ENCODE data around the gene WDFY1. TPM values are rescaled to one million over a fixed set of nuclear protein-coding genes. Genes with fewer than 3 reads are reported as not detected.

The WDFY1 gene
- total RNA-seq, 1 donor from 2014 or later = 177 TPM

GRCh38 chr2:223865124-223865523 is 80.0 kb downstream of the WDFY1 start:
- Mint-ChIP-seq H3K9me3 (no peaks in the 10 kb centered on the region), H3K27ac (no peak overlapping the region), H3K27me3 (ENCODE audit: insufficient read depth, low read depth) (peaks cover 4% of the 10 kb centered on the region), H3K4me1 (no peaks in the 10 kb centered on the region), H3K4me3 (no peak overlapping the region), H3K36me3 (peaks cover 2% of the 10 kb centered on the region)
- Histone ChIP-seq H3K4me2 (no peak overlapping the region), H3K4me1 (no peaks in the 10 kb centered on the region), H3K9ac (no peak overlapping the region), H3K9me3 (ENCODE audit: low read depth) (no peaks in the 10 kb centered on the region), H3K36me3 (no peaks in the 10 kb centered on the region), H3K4me3 (no peak overlapping the region), H2AFZ (replicated peaks) (no peak overlapping the region), H3K27me3 (no peaks in the 10 kb centered on the region), H3K27ac (no peak overlapping the region), H3K79me2 (ENCODE audit: low read depth) (no peaks in the 10 kb centered on the region), H4K20me1 (ENCODE audit: low read depth) (no peaks in the 10 kb centered on the region), H3F3A (ENCODE audit: low read depth) (no peaks in the 10 kb centered on the region)
- no peak for DNase-seq (ENCODE audit: low spot score)
- TF ChIP-seq CTCF (IDR thresholded peaks at IDR 0.05) (no peak), EZH2 (IDR thresholded peaks at IDR 0.05) (no peak), EZH2phosphoT487 (IDR thresholded peaks at IDR 0.05) (no peak)

- Mint-ChIP-seq H3K27ac (no peak overlapping the region), H3K4me1 (peaks cover 5% of the 10 kb centered on the region)
Measured at GRCh38 chr2:223863491-223863890, 81.6 kb downstream of the WDFY1 start.

GRCh38 chr2:223860809-223861738 is 84.1 kb downstream of the WDFY1 start:
- Histone ChIP-seq H3F3A (ENCODE audit: low read depth) (no peaks in the 10 kb centered on the region), H3K9ac (no peak overlapping the region), H3K36me3 (no peaks in the 10 kb centered on the region), H3K27ac (no peak overlapping the region), H3K4me1 (peaks cover 5% of the 10 kb centered on the region), H3K4me2 (no peak overlapping the region), H3K27me3 (no peaks in the 10 kb centered on the region), H3K4me3 (no peak overlapping the region), H3K79me2 (ENCODE audit: low read depth) (no peaks in the 10 kb centered on the region), H2AFZ (replicated peaks) (no peak overlapping the region), H3K9me3 (ENCODE audit: low read depth) (no peaks in the 10 kb centered on the region), H4K20me1 (ENCODE audit: low read depth) (no peaks in the 10 kb centered on the region)
- Mint-ChIP-seq H3K27me3 (ENCODE audit: insufficient read depth, low read depth) (peaks cover 2% of the 10 kb centered on the region), H3K9me3 (no peaks in the 10 kb centered on the region), H3K4me1 (peaks cover 5% of the 10 kb centered on the region), H3K4me3 (no peak overlapping the region), H3K36me3 (no peaks in the 10 kb centered on the region), H3K27ac (no peak overlapping the region)
- TF ChIP-seq EZH2 (IDR thresholded peaks at IDR 0.05) (no peak), EZH2phosphoT487 (IDR thresholded peaks at IDR 0.05) (no peak), CTCF (IDR thresholded peaks at IDR 0.05) (no peak)
- DNase-seq (ENCODE audit: low spot score) = no peak

More at GRCh38 chr2:223863491-223863890, 81.6 kb downstream of the WDFY1 start:
- Mint-ChIP-seq H3K9me3 (no peaks in the 10 kb centered on the region), H3K4me3 (no peak overlapping the region), H3K36me3 (no peaks in the 10 kb centered on the region), H3K27me3 (ENCODE audit: insufficient read depth, low read depth) (peaks cover 6% of the 10 kb centered on the region)
- H2AFZ ChIP-seq (replicated peaks) = no peak overlapping the region
- H3K4me3 ChIP-seq = no peak overlapping the region
- no peaks in the 10 kb centered on the region for H3K36me3 ChIP-seq
- no peak for DNase-seq (ENCODE audit: low spot score)
- H3K9ac ChIP-seq = no peak overlapping the region
- no peaks in the 10 kb centered on the region for H3K9me3 ChIP-seq (ENCODE audit: low read depth)
- H3K4me1 ChIP-seq = peaks cover 5% of the 10 kb centered on the region
- no peak overlapping the region for H3K4me2 ChIP-seq
- TF ChIP-seq EZH2phosphoT487 (IDR thresholded peaks at IDR 0.05) = no peak
- no peaks in the 10 kb centered on the region for H3K79me2 ChIP-seq (ENCODE audit: low read depth)
- H3K27ac ChIP-seq = no peak overlapping the region
- H3F3A ChIP-seq (ENCODE audit: low read depth) = no peaks in the 10 kb centered on the region
- H4K20me1 ChIP-seq (ENCODE audit: low read depth) = no peaks in the 10 kb centered on the region
- H3K27me3 ChIP-seq = no peaks in the 10 kb centered on the region

- H3K36me3 Mint-ChIP-seq = no peaks in the 10 kb centered on the region
- H3K27me3 ChIP-seq = no peaks in the 10 kb centered on the region
- no peaks in the 10 kb centered on the region for H3K36me3 ChIP-seq
- peaks cover 2% of the 10 kb centered on the region for H3K27me3 Mint-ChIP-seq (ENCODE audit: insufficient read depth, low read depth)
- H3K4me2 ChIP-seq = no peak overlapping the region
- no peak overlapping the region for H3K9ac ChIP-seq
- TF ChIP-seq EZH2 (IDR thresholded peaks at IDR 0.05) = no peak
- H3K4me1 Mint-ChIP-seq = peaks cover 5% of the 10 kb centered on the region
- no peak overlapping the region for H3K4me3 ChIP-seq
- peaks cover 5% of the 10 kb centered on the region for H3K4me1 ChIP-seq
- H2AFZ ChIP-seq (replicated peaks) = no peak overlapping the region
- H3K27ac Mint-ChIP-seq = no peak overlapping the region
- H3K9me3 Mint-ChIP-seq = no peaks in the 10 kb centered on the region
- H3K4me3 Mint-ChIP-seq = no peak overlapping the region
- H3F3A ChIP-seq (ENCODE audit: low read depth) = no peaks in the 10 kb centered on the region
- H3K79me2 ChIP-seq (ENCODE audit: low read depth) = no peaks in the 10 kb centered on the region
- DNase-seq (ENCODE audit: low spot score) = no peak
- H3K9me3 ChIP-seq (ENCODE audit: low read depth) = no peaks in the 10 kb centered on the region
- H4K20me1 ChIP-seq (ENCODE audit: low read depth) = no peaks in the 10 kb centered on the region
- no peak overlapping the region for H3K27ac ChIP-seq
Measured at GRCh38 chr2:223859070-223859469, 86.1 kb downstream of the WDFY1 start.
